Breast epithelium (tissue), 3 donors: ENCODE data around the gene THADA.

Experiments
- POLR2A ChIP-seq: fragments of 450-650 bp; IDR thresholded peaks from one replicate; pipeline ENCODE4 v1.6.1; 2016; ENCODE audit warnings: antibody characterized with exemption, mild to moderate bottlenecking, moderate library complexity
- TF ChIP-seq, protein P1 (sequence below), 3 donors: fragments of 450-650 bp; IDR thresholded peaks; one replicate each; pipeline ENCODE4 v1.5.1; 2016 to 2017; ENCODE audit warnings: antibody characterized with exemption in 3 of 3, mild to moderate bottlenecking in 3 of 3, moderate library complexity in 3 of 3

DNA sequence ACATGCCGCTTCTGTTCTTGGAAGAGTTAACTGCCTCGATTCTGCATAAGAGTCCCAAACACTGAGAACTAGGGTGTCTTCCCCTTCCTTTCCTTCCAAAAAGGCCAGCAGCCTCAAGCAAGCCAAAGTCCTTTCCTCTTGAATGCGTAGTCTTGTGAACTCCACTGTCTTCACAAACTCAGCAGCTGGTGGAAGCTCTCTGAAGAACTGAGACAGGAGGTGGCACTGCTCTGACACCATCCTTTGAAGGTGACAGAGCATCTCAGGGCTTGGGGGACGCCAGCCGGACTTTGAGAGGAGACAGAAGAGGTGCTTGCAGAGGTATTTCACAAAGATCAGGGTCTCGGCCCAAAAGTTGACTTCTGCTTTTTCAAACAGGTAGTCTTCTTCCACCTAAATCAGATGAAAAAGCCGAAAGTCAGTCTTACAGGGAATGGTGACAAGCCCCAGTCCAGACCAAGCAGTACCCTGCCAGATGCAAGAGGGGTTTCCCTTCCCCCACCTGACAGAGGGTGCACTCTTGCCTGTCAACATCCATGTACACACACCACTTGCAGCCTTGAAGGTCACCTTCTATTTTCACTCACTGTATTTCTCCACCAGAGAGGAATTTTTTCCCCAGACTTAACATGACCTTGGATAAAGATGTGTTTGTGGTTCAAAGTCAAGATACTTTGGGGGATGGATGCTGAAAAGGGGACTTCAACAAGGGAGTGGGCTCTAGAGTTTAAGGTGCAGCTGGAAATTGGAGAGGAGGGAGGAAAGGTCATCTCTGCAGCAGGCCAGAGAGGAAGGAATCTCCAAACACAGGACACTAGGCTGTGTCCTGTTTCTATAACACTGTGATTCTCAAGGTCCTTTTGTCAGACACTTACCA lies 364.6 kb downstream of the THADA start:
- TF ChIP-seq, protein P1, sequence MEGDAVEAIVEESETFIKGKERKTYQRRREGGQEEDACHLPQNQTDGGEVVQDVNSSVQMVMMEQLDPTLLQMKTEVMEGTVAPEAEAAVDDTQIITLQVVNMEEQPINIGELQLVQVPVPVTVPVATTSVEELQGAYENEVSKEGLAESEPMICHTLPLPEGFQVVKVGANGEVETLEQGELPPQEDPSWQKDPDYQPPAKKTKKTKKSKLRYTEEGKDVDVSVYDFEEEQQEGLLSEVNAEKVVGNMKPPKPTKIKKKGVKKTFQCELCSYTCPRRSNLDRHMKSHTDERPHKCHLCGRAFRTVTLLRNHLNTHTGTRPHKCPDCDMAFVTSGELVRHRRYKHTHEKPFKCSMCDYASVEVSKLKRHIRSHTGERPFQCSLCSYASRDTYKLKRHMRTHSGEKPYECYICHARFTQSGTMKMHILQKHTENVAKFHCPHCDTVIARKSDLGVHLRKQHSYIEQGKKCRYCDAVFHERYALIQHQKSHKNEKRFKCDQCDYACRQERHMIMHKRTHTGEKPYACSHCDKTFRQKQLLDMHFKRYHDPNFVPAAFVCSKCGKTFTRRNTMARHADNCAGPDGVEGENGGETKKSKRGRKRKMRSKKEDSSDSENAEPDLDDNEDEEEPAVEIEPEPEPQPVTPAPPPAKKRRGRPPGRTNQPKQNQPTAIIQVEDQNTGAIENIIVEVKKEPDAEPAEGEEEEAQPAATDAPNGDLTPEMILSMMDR (IDR thresholded peaks at IDR 0.05) = no peak
- no peak for TF ChIP-seq POLR2A
